Right lobe of liver (tissue), 6 donors: ENCODE results near the gene COQ8B. TPM values are rescaled to one million over a fixed set of nuclear protein-coding genes. Genes with fewer than 3 reads are reported as not detected.
A peak's percentile ranks its signal among the peaks of the same experiment; 100 is the strongest.

Experiments used
- ATAC-seq, 4 donors: fragments of 200-7000 bp; cut with Tn5 transposase; one replicate each; pipeline ENCODE4 v1.9.1; 2020; ENCODE audit warnings: mild to moderate bottlenecking in 4 of 4, moderate library complexity in 4 of 4
- DNase-seq, 3 donors: peaks; one replicate each; pipeline ENCODE4 v3.0.0-alpha.2; 2020
- H3K27ac ChIP-seq, 3 donors: fragments of 200-600 bp; one replicate each; pipeline ENCODE4 v1.8.0; 2022
- H3K27me3 ChIP-seq, 2 donors: fragments of 200-600 bp; one replicate each; pipeline ENCODE4 v1.8.0; 2022
- H3K36me3 ChIP-seq, 4 donors: fragments of 200-600 bp; sonication (generic) in 1 of 4; one replicate each; pipeline versions ENCODE4 v1.5.1 to v1.8.0; 2017 to 2022; ENCODE audit warnings: control low read depth in 1 of 4
- H3K4me1 ChIP-seq, 4 donors: fragments of 200-600 bp; sonication (generic) in 1 of 4; one replicate each; pipeline versions ENCODE4 v1.5.1 to v1.8.0; 2017 to 2022; ENCODE audit warnings: control low read depth in 1 of 4
- H3K4me3 ChIP-seq, 3 donors: fragments of 200-600 bp; one replicate each; pipeline ENCODE4 v1.8.0; 2022
- H3K9me3 ChIP-seq, 4 donors: fragments of 200-600 bp; sonication (generic) in 1 of 4; one replicate each; pipeline versions ENCODE4 v1.5.1 to v1.8.0; 2017 to 2022; ENCODE audit warnings: control low read depth in 1 of 4
- CTCF ChIP-seq, 4 donors: fragments of 200-600 bp in 3 of 4; fragments of 450-650 bp in 1 of 4; IDR thresholded peaks; one replicate each; pipeline versions ENCODE4 v1.5.1 to v1.8.0; 2016 to 2022; ENCODE audit warnings: antibody characterized with exemption in 4 of 4, mild to moderate bottlenecking in 2 of 4
- POLR2A ChIP-seq: fragments of 450-650 bp; IDR thresholded peaks from one replicate; pipeline ENCODE4 v1.6.1; 2017; ENCODE audit warnings: antibody characterized with exemption, mild to moderate bottlenecking
- WGBS: methylation state at CpG from one replicate; pipeline ENCODE4 v1.1.6; 2018; ENCODE audit warnings: low coverage, low lambda C conversion rate; ENCODE audit not compliant: insufficient coverage; ENCODE audit errors: missing lambda C conversion rate; 5-methylcytosine and 5-hydroxymethylcytosine counted together
- intact Hi-C, 2 donors: fragments of 100-400 bp; cut with DNase I; formaldehyde crosslinking; loops; one replicate each; pipeline versions ENCODE4 v1.11.2 to v1.14.1; 2022
- total RNA-seq, 6 experiments: library from RNA; depleted of rRNA in 2 of 6; stranded (reverse); fragments of >200 nt in 2 of 6; fragmentation: NEBNext Ultra II Directional in 3 of 6; extraction: Animal tissue kit (Norgen Biotek cat#: 25700) in 3 of 6; gene quantifications; one replicate each; pipeline versions ENCODE4 v1.1.0 to v1.2.4, GENCODE V29; 2016 to 2023
- donor health status: DM: no; HTN: yes; CAD: no.
- donor health status: DM: no; HTN: no; CAD: no.
- donor health status: DM: no; HTN: no; CAD: no.
- donor health status: DM: no; HTN: yes; CAD: no.
- donor health status: DM: no; HTN: yes; CAD: no.

The COQ8B gene
- total RNA-seq, 6 experiments from 2014 or later = 15.1 to 30.6 (median 25.6) TPM

GRCh38 chr19:40695881-40696280 lies 20.8 kb downstream of the COQ8B start:
- 52% methylated on average over 5 of the region's 5 CpGs for WGBS
- H3K4me3 ChIP-seq = no peak overlapping the region
- DNase-seq = no peak
- peaks cover 0 to 9% (median 0%) of the 10 kb centered on the region in 4 donors for H3K4me1 ChIP-seq
- peak in 2 of 4 donors; percentile 35 to 68 for ATAC-seq
- no peaks in the 10 kb centered on the region for H3K27me3 ChIP-seq
- intact Hi-C loops = no loop called here
- H3K36me3 ChIP-seq = peaks cover 0 to 12% (median under 1%) of the 10 kb centered on the region in 4 donors
- H3K9me3 ChIP-seq = no peaks in the 10 kb centered on the region
- no peak overlapping the region for H3K27ac ChIP-seq
- TF ChIP-seq POLR2A (no peak), CTCF (IDR thresholded peaks at IDR 0.05) (no peak)

- Histone ChIP-seq H3K36me3 (peaks cover 0 to 7% (median under 1%) of the 10 kb centered on the region in 4 donors), H3K9me3 (no peaks in the 10 kb centered on the region), H3K27ac (no peak overlapping the region), H3K4me1 (peaks cover 0 to 9% (median 0%) of the 10 kb centered on the region in 4 donors), H3K4me3 (no peak overlapping the region), H3K27me3 (no peaks in the 10 kb centered on the region)
- TF ChIP-seq POLR2A (no peak), CTCF (IDR thresholded peaks at IDR 0.05) (no peak)
- WGBS = 82% methylated on average over 2 of the region's 4 CpGs
- DNase-seq (no peak), ATAC-seq (no peak)
- intact Hi-C loops = no loop called here
These were observed 22.8 kb downstream of the COQ8B start for GRCh38 chr19:40693896-40694295.

GRCh38 chr19:40693150-40693788 lies 23.4 kb downstream of the COQ8B start:
- intact Hi-C loops = no loop called here
- H3K27ac ChIP-seq = no peak overlapping the region
- TF ChIP-seq CTCF (IDR thresholded peaks at IDR 0.05) (no peak), POLR2A (no peak)
- ATAC-seq = no peak
- H3K4me1 ChIP-seq = peaks cover 0 to 9% (median 0%) of the 10 kb centered on the region in 4 donors
- no peaks in the 10 kb centered on the region for H3K9me3 ChIP-seq
- DNase-seq = no peak
- peaks cover 0 to 7% (median under 1%) of the 10 kb centered on the region in 4 donors for H3K36me3 ChIP-seq
- H3K27me3 ChIP-seq = no peaks in the 10 kb centered on the region
- WGBS = 100% methylated on average over 2 of the region's 11 CpGs
- H3K4me3 ChIP-seq = no peak overlapping the region

- intact Hi-C loops = no loop called here
- no peak for DNase-seq
- Histone ChIP-seq H3K4me1 (peaks cover 0 to 9% (median 0%) of the 10 kb centered on the region in 4 donors), H3K4me3 (no peak overlapping the region), H3K27ac (no peak overlapping the region), H3K9me3 (no peaks in the 10 kb centered on the region), H3K27me3 (no peaks in the 10 kb centered on the region), H3K36me3 (peaks cover 0 to 7% (median under 1%) of the 10 kb centered on the region in 4 donors)
- WGBS = 100% methylated on average over 1 of the region's 14 CpGs
- no peak for ATAC-seq
- TF ChIP-seq CTCF (IDR thresholded peaks at IDR 0.05) (no peak), POLR2A (no peak)
These were observed 24.5 kb downstream of the COQ8B start for GRCh38 chr19:40692212-40692551.
